ENCODE data around the gene DNAH3.
"Not testable (repeated sequence)": the region's sequence is repeated elsewhere in the genome, so short reads cannot be mapped to it uniquely, and the experiment has no call there.

DNAH3 gene

GRCh38 chr16:21060027-21060510 lies 90.6 kb downstream of the DNAH3 start:
- DNase-seq = no peak

GRCh38 chr16:21057875-21058274 lies 92.8 kb downstream of the DNAH3 start:
- DNase-seq = no peak

GRCh38 chr16:21056396-21056795 lies 94.2 kb downstream of the DNAH3 start:
- no peak for DNase-seq

- DNase-seq = not testable (repeated sequence)
Measured at GRCh38 chr16:21055738-21056137, 94.9 kb downstream of the DNAH3 start.

DNA sequence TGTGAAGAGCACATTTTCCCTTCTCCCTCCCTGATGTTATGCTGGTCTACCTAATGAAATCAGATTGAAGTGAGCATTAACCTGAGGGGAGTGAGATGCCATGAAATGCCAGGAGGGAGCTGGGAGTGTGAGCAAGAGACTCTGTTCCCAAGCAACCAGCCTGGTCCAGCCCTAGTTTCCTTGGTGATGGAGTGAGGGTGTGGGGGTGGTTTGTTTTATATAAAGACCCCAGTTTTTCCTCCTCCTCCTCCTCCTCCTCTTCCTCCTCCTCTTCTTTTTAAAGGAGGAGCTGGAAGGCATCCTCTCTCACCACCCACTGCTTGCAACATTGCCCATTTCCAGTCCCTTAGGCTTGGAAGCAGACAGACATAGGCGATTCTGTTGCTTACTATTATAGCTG lies 97.1 kb downstream of the DNAH3 start:
- no peak for DNase-seq

DNA sequence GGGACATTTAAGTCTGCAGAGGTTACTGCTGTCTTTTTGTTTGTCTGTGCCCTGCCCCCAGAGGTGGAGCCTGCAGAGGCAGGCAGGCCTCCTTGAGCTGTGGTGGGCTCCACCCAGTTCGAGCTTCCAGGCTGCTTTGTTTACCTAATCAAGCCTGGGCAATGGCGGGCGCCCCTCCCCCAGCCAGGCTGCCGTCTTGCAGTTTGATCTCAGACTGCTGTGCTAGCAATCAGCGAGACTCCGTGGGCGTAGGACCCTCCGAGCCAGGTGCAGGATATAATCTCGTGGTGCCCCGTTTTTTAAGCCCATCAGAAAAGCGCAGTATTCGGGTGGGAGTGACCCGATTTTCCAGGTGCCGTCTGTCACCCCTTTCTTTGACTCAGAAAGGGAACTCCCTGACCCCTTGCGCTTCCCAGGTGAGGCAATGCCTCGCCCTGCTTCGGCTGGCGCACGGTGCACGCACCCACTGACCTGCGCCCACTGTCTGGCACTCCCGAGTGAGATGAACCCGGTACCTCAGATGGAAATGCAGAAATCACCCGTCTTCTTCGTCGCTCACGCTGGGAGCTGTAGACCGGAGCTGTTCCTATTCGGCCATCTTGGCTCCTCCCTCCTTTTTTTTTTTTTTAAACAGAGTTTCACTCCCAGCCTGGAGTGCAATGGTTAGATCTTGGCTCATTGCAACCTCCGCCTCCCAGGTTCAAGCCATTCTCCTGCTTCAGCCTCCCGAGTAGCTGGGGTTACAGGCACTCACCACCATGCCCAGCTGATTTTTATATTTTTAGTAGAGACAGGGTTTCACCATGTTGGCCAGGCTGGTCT lies 102.3 kb downstream of the DNAH3 start:
- DNase-seq = not testable (repeated sequence)

DNA sequence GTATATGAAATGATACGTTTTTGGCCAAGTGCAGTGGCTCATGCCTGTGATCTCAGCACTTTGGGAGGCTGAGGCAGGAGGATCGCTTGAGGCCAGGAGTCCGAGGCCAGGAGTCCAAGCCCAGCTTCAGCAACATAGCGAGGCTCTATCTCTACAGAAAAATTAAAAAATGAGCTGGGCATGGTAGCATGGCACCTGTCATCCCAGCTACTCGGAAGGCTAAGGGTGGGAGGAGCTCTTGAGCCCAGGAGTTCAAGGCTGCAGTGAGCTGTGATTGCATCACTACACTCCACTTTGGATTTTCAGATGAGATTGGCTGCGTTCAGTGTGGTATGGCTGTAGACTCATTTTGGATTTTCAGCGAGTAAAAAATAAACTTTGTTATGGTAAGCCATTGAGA lies 112.4 kb downstream of the DNAH3 start:
- no peak for DNase-seq

DNA sequence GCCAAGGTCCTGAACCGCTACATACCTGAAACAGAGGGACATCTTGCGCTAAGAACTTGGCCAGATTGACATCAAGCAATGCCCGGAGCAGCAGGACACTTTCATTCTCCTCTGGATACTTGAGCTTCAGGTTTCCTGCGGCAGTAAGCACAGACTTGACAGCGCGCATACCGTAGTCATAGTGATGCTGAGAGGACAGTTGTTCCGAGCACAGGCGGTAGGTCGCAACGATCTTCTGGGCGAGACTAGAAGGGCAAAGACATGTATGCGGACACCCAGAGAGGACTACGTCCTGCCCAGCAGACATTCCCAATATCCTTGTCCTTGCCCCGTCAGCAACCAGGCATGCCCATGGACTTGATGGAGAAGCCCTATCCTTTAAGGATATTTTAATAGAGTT lies 112.9 kb downstream of the DNAH3 start:
- DNase-seq = no peak

DNA sequence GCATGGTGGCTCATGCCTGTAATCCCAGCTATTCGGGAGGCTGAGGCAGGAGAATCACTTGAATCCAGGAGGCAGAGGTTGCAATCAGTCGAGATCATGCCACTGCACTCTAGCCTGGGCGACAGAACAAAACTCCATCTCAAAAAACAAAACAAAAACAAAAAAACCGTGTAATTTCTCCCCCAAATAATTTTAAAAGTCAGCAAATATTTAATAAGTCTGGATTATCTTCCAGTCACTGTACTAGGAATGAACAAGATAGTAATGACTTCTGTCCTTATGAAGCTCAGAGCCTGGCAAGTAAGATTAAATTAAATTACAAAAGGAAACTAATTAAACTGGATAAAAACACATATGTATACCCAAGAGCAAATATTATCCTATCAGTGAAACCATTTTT lies 113.5 kb downstream of the DNAH3 start:
- no peak for DNase-seq

DNA sequence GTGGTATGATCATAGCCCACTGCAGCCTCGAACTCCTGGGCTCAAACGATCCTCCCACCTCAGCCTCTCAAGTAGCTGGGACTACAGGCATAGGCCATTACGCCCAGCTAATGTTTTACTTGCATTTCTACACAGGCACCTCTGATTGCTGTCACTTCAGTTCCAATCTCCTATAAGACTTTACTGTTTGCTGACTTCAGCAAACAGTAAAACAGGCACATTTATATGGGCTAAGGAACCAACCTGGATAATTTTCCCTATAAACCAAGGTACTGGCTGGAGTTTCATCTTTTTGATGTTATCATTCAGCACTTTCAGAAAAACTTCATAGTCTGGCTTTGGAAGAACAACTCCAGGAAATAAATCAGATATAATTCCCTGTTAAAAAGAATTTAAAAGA lies 114.2 kb downstream of the DNAH3 start:
- DNase-seq = no peak

GRCh38 chr16:21033704-21034103 lies 116.9 kb downstream of the DNAH3 start:
- no peak for DNase-seq

- DNase-seq = no peak
Measured at GRCh38 chr16:21033264-21033663, 117.4 kb downstream of the DNAH3 start.

GRCh38 chr16:21028728-21029127 lies 121.9 kb downstream of the DNAH3 start:
- no peak for DNase-seq

- no peak for DNase-seq
Measured at GRCh38 chr16:21026846-21027245, 123.8 kb downstream of the DNAH3 start.

DNA sequence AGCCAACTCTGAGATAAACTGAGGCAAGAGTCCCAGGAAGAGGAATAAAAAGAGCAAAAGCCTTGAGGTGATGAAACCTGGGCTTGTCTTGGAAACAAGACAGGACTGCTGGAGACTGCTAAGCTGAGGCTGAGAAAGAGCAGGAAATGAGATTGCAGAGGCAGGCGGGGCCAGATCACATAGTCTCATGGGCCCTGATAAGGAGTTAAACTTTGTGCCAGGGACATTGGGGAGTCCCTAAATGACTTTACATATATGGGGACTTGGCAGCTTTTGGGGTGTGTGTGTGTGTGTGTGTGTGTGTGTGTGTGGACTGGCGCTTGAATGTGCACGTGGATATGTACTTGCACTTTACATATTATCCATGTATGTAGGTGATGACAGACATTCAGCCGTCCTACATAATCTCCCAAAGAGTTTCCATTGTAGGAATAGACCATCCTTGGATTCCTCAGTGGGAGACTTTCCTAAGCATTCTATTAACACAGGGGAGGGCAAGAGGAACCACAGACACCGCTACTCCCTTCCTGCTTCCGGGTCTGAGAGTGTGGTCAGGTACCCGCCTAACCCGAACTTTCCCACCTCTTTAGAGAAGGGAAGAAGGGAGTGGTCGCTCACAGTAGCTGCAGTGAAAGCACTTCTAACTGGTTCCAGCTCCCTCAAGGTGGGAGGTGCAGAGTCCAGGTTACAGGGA lies 127.0 kb downstream of the DNAH3 start:
- DNase-seq = peak; percentile 5

- no peak for DNase-seq
Measured at GRCh38 chr16:21021316-21021715, 129.3 kb downstream of the DNAH3 start.

DNA sequence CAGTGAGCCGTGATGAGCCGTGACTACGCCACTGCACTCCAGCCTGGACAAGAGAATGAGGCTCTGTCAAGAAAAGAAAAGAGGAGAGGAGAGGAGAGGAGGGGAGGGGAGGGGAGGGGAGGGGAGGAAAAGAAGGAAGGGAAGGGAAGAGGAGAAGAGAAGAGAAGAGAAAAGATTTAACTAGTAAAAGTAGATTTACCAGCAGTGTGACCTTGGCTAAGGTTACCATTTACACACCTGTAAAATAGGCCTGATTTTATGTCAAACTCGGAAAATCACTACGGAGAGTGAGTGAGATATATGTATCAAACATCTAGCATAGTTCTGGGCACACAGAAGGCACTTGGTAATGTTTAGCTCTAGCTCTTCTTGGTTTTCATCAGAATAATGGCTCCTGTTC lies 140.8 kb downstream of the DNAH3 start:
- DNase-seq = no peak

- DNase-seq = no peak
Measured at GRCh38 chr16:21005008-21005407, 145.6 kb downstream of the DNAH3 start.

DNA sequence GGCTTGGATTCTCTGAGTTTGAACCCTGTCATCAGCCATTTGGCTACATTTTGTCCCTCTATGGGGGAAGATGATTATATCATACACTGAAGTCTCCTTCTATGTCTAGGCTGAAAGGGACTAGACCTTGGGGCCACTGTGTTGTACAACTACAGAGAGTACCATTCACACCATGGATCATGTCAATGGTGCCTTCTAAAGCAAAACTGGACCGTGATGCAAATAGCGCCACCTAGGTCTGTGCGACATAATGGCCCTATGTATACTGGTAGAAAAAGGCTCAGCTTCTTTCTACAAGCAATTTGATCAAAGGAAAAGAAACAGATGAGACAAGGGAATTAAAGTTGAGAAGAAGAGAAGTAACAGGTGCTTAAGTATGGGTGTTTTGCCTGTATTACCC lies 149.4 kb downstream of the DNAH3 start:
- peak; percentile 1 for DNase-seq

DNA sequence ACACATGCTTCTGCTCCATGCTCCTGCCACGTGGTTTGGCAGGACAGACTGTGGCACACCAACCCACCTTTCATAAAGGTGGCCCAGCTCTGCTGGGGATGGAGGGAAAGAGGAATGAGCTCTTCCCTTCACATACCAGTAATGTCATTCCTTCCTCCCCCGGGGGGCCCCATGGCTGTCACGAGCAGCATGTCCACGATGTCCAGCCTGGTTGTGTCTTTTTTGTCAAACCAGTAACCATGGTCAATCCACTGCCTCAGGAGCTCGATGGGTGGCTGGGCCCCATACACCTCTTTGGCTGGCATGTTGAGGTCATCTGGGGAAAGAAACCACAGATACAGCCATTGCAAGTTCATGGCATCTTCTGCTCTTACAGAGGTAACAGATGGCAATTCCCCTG lies 153.5 kb downstream of the DNAH3 start:
- DNase-seq = no peak

GRCh38 chr16:20995711-20996110 lies 154.9 kb downstream of the DNAH3 start:
- DNase-seq = no peak

- DNase-seq = not testable (repeated sequence)
Measured at GRCh38 chr16:20989496-20990070, 161.1 kb downstream of the DNAH3 start.

- DNase-seq = no peak
Measured at GRCh38 chr16:20987049-20987448, 163.6 kb downstream of the DNAH3 start.

- no peak for DNase-seq
Measured at GRCh38 chr16:20984019-20984418, 166.6 kb downstream of the DNAH3 start.
